ENCODE results near the gene TRAK1.

TRAK1 gene

DNA sequence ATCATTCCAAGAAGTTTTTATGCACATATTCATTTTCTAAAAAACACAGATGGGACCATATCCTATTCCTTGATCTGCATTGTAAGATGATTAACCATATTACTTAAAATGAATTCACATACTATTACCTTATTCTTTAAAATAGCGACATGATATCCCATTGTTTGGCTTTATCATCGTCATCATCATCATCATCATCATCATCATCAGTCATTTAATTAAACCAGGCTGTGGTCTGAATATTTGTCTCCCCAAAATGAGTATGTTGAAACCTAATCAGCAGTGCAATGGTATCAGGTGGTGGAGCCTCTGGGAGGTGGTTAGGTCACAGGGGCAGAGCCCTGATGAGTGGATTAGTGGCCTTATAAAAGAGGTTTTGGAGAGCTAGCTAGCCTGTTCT lies 4.4 kb downstream of the TRAK1 start:
- DNase-seq = no peak

DNA sequence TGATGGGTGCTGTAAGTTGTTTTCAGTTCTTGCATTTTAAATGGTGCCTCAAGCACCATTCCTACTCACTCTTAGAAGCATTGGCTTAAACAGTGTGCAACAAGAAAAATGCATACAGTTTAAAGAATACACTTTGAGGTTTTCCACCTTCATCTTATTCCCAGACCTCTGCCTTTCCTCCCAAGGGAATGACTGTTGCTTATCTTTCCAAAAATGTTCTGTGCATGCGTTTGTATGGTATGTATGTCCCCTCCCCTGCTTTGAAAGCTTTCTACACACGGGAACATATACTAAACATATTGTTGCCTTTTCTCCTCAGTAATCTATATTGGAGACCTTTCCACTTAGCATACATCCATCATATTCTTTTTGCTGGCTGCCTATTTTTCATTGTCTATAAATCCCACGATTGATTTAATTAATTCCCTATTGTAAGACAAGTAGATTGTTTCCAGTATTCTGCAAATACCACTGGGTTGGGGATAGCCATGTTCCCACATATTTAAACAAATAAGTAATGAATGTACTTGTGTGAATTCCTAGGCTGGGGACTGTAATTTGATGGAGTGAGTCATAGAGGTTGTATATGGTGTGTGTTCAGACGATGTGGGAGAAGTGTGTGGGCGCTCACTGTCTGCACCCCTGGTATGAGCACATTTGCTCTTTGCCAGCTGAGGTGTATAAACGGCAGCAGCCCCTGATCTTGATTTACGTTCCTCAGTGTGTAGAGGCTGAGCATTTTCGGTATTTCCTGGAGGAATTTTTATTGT lies 5.8 kb downstream of the TRAK1 start:
- in situ Hi-C loops (cut with HindIII; ENCODE audit: low pct_ligation_motif_present, low sequenced_read_pairs) = loop anchor here (25.0 kb wide), 1 partner anchor 185 kb away; no protein-coding TSS in a partner anchor
- peak overlapping the region; percentile 34 for H3K27ac ChIP-seq
- DNase-seq = peak; percentile 73

More for the DNA sequence above, 4.4 kb downstream of the TRAK1 start:
- TF ChIP-seq, protein P1, sequence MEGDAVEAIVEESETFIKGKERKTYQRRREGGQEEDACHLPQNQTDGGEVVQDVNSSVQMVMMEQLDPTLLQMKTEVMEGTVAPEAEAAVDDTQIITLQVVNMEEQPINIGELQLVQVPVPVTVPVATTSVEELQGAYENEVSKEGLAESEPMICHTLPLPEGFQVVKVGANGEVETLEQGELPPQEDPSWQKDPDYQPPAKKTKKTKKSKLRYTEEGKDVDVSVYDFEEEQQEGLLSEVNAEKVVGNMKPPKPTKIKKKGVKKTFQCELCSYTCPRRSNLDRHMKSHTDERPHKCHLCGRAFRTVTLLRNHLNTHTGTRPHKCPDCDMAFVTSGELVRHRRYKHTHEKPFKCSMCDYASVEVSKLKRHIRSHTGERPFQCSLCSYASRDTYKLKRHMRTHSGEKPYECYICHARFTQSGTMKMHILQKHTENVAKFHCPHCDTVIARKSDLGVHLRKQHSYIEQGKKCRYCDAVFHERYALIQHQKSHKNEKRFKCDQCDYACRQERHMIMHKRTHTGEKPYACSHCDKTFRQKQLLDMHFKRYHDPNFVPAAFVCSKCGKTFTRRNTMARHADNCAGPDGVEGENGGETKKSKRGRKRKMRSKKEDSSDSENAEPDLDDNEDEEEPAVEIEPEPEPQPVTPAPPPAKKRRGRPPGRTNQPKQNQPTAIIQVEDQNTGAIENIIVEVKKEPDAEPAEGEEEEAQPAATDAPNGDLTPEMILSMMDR (IDR thresholded peaks at IDR 0.05; ENCODE audit: low read depth, low read length, missing control alignments) = no peak
- in situ Hi-C loops (cut with HindIII; ENCODE audit: low pct_ligation_motif_present, low sequenced_read_pairs) = loop anchor here (25.0 kb wide), 1 partner anchor 183 kb away; no protein-coding TSS in a partner anchor
- Histone ChIP-seq H3K4me3 (ENCODE audit: low read depth, low read length) (no peak overlapping the region), H3K27ac (no peak overlapping the region), H3K36me3 (replicated peaks) (peaks cover 4% of the 10 kb centered on the region), H3K27me3 (replicated peaks) (no peaks in the 10 kb centered on the region)

DNA sequence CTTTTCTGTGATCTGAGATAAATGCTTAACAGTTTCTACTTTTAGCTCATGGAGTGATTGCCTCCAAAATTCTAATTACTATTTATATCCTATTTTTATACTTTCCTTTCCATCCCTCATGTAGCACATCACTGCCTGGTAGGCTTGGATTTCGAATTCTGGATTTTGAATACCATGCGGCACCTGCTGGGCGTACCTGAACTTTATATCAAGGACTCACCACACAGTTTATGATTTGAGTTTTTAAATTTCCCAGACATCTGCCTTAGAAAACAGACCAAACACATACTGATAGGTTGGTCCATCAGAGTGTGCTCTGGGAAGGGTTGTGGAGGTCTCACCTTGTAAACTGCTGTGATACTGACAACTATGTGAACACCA lies 6.4 kb downstream of the TRAK1 start:
- TF ChIP-seq, protein P1 (IDR thresholded peaks at IDR 0.05; ENCODE audit: low read depth, low read length, missing control alignments) = no peak
- H3K27ac ChIP-seq = peak overlapping the region; percentile 34
- no peaks in the 10 kb centered on the region for H3K27me3 ChIP-seq (replicated peaks)
- no peak for DNase-seq
- no peak overlapping the region for H3K4me3 ChIP-seq (ENCODE audit: low read depth, low read length)
- H3K36me3 ChIP-seq (replicated peaks) = no peaks in the 10 kb centered on the region
- in situ Hi-C loops (cut with HindIII; ENCODE audit: low pct_ligation_motif_present, low sequenced_read_pairs) = loop anchor here (25.0 kb wide), 1 partner anchor 185 kb away; no protein-coding TSS in a partner anchor

More for the DNA sequence above, 5.8 kb downstream of the TRAK1 start:
- H3K4me3 ChIP-seq (ENCODE audit: low read depth, low read length) = no peak overlapping the region
- H3K36me3 ChIP-seq (replicated peaks) = peaks cover 2% of the 10 kb centered on the region
- H3K27me3 ChIP-seq (replicated peaks) = no peaks in the 10 kb centered on the region
- TF ChIP-seq, protein P1 (IDR thresholded peaks at IDR 0.05; ENCODE audit: low read depth, low read length, missing control alignments) = no peak

DNA sequence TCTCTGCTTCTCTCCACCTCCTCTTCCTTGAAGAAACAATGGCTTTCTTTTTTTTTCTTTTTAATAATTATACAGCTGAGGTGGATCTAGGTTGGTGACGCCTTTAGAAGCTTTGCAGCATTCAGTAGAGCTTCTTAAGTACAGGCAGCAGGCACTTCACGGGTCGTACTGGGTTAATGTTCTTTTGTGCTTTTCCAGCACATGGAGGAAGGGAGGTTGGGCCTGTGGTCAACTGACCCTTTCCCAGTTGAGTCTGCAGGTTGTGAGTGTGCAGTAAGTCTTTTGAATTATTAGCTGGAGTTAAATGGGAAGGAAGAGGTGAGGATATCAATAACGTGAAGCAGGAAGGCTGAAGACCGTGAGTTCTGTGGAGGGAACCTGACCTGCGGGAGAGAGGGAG lies 7.0 kb downstream of the TRAK1 start:
- Histone ChIP-seq H3K4me3 (ENCODE audit: low read depth, low read length) (no peak overlapping the region), H3K27ac (no peak overlapping the region), H3K36me3 (replicated peaks) (no peaks in the 10 kb centered on the region), H3K27me3 (replicated peaks) (no peaks in the 10 kb centered on the region)
- TF ChIP-seq, protein P1 (IDR thresholded peaks at IDR 0.05; ENCODE audit: low read depth, low read length, missing control alignments) = no peak
- no peak for DNase-seq
- in situ Hi-C loops (cut with HindIII; ENCODE audit: low pct_ligation_motif_present, low sequenced_read_pairs) = loop anchor here (25.0 kb wide), 1 partner anchor 186 kb away; no protein-coding TSS in a partner anchor

DNA sequence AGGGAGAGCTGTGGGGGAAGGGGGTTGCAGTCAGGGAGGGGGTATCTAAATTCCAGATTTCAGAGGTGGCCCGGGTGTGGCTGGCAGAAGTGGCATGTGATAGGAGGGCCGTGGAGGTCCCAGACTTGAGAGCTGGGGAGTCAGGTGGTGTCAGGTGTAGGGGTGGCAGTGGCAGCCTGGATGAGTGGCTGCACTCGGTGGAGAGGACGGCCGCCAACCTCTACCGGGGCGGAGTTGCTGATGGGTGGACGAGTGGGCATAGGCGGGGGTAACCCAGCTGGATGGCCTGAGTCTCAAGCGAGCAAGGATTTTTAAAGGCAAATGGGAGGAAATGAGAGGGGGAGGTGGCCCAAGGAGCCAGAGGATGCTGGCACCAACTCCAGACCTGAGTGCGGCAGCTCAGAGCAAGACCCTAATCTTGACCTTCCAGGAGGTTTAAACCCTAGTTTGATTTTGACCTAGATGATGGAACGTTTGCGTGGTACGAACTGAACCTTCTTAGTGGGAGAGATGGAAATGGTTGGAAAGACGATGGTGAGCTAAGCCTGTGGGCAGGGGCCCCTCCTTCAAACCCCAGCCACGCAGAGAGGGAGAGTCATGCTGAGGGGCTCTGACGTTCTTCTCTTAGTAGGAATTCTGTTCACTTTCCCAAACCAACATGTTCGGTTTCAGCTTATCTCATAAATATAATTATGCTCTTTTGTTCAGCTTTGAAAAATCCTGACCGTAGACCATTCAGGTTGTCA lies 8.0 kb downstream of the TRAK1 start:
- peaks cover 2% of the 10 kb centered on the region for H3K36me3 ChIP-seq (replicated peaks)
- DNase-seq = no peak
- no peak overlapping the region for H3K27ac ChIP-seq
- no peaks in the 10 kb centered on the region for H3K27me3 ChIP-seq (replicated peaks)
- in situ Hi-C loops (cut with HindIII; ENCODE audit: low pct_ligation_motif_present, low sequenced_read_pairs) = loop anchor here (25.0 kb wide), 1 partner anchor 187 kb away; no protein-coding TSS in a partner anchor
- H3K4me3 ChIP-seq (ENCODE audit: low read depth, low read length) = no peak overlapping the region
- TF ChIP-seq, protein P1 (IDR thresholded peaks at IDR 0.05; ENCODE audit: low read depth, low read length, missing control alignments) = no peak
